Measurements from ENCODE around the gene RTP5. TPM values are rescaled to one million over a fixed set of nuclear protein-coding genes. Genes with fewer than 3 reads are reported as not detected.
A peak's percentile ranks its signal among the peaks of the same experiment; 100 is the strongest.

RTP5 gene
- total RNA-seq, 6 experiments from 2014 or later: not detected

GRCh38 chr2:241836292-241836691 is 33.2 kb upstream of the RTP5 start:
- TF ChIP-seq, protein P1, sequence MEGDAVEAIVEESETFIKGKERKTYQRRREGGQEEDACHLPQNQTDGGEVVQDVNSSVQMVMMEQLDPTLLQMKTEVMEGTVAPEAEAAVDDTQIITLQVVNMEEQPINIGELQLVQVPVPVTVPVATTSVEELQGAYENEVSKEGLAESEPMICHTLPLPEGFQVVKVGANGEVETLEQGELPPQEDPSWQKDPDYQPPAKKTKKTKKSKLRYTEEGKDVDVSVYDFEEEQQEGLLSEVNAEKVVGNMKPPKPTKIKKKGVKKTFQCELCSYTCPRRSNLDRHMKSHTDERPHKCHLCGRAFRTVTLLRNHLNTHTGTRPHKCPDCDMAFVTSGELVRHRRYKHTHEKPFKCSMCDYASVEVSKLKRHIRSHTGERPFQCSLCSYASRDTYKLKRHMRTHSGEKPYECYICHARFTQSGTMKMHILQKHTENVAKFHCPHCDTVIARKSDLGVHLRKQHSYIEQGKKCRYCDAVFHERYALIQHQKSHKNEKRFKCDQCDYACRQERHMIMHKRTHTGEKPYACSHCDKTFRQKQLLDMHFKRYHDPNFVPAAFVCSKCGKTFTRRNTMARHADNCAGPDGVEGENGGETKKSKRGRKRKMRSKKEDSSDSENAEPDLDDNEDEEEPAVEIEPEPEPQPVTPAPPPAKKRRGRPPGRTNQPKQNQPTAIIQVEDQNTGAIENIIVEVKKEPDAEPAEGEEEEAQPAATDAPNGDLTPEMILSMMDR (IDR thresholded peaks at IDR 0.05): peak; percentile 51
- Mint-ChIP-seq H3K4me3 (no peak overlapping the region), H3K27ac (no peak overlapping the region), H3K4me1 (ENCODE audit: low read depth) (peaks cover 17% of the 10 kb centered on the region), H3K9me3 (peaks cover 7% of the 10 kb centered on the region; the same call in 1 of the 2 replicates), H3K27me3 (ENCODE audit: insufficient read depth) (peaks cover 36% of the 10 kb centered on the region), H3K36me3 (ENCODE audit: low read depth) (peaks cover 9% of the 10 kb centered on the region)
- DNase-seq: no peak

GRCh38 chr2:241837197-241837965 is 32.1 kb upstream of the RTP5 start:
- TF ChIP-seq, protein P1 (IDR thresholded peaks at IDR 0.05): no peak
- H3K27ac Mint-ChIP-seq: no peak overlapping the region
- H3K4me3 Mint-ChIP-seq: no peak overlapping the region
- H3K4me1 Mint-ChIP-seq (ENCODE audit: low read depth): peaks cover 16% of the 10 kb centered on the region
- H3K27me3 Mint-ChIP-seq (ENCODE audit: insufficient read depth): peaks cover 36% of the 10 kb centered on the region
- H3K36me3 Mint-ChIP-seq (ENCODE audit: low read depth): peaks cover 9% of the 10 kb centered on the region
- peaks cover 7% of the 10 kb centered on the region; the same call in 1 of the 2 replicates for H3K9me3 Mint-ChIP-seq
- DNase-seq: no peak

- Mint-ChIP-seq H3K36me3 (ENCODE audit: low read depth) (no peaks in the 10 kb centered on the region), H3K27me3 (ENCODE audit: insufficient read depth) (peaks cover 36% of the 10 kb centered on the region), H3K9me3 (no peaks in the 10 kb centered on the region), H3K4me3 (no peak overlapping the region), H3K4me1 (ENCODE audit: low read depth) (no peaks in the 10 kb centered on the region), H3K27ac (no peak overlapping the region)
- no peak for DNase-seq
- TF ChIP-seq, protein P1 (IDR thresholded peaks at IDR 0.05): no peak
Measured at GRCh38 chr2:241841181-241842066, 28.1 kb upstream of the RTP5 start.

- H3K4me3 Mint-ChIP-seq: no peak overlapping the region
- H3K27me3 Mint-ChIP-seq (ENCODE audit: insufficient read depth): peaks cover 34% of the 10 kb centered on the region
Measured at GRCh38 chr2:241842067-241842415, 27.5 kb upstream of the RTP5 start.

GRCh38 chr2:241842620-241843211 is 26.8 kb upstream of the RTP5 start:
- TF ChIP-seq, protein P1 (IDR thresholded peaks at IDR 0.05): no peak
- Mint-ChIP-seq H3K9me3 (no peaks in the 10 kb centered on the region), H3K4me1 (ENCODE audit: low read depth) (no peaks in the 10 kb centered on the region), H3K27ac (no peak overlapping the region), H3K4me3 (no peak overlapping the region), H3K27me3 (ENCODE audit: insufficient read depth) (peaks cover 28% of the 10 kb centered on the region), H3K36me3 (ENCODE audit: low read depth) (no peaks in the 10 kb centered on the region)
- DNase-seq: no peak

More at GRCh38 chr2:241842067-241842415, 27.5 kb upstream of the RTP5 start:
- H3K27ac Mint-ChIP-seq: no peak overlapping the region
- TF ChIP-seq, protein P1 (IDR thresholded peaks at IDR 0.05): no peak
- DNase-seq: no peak
- H3K9me3 Mint-ChIP-seq: no peaks in the 10 kb centered on the region
- H3K4me1 Mint-ChIP-seq (ENCODE audit: low read depth): no peaks in the 10 kb centered on the region
- H3K36me3 Mint-ChIP-seq (ENCODE audit: low read depth): no peaks in the 10 kb centered on the region

Data from HFFc6 (cell line).